HG03565 (cell line): ENCODE results near the gene ITPRIPL2.

Experiments
- ATAC-seq: cut with Tn5 transposase; IDR thresholded peaks from one replicate; pipeline ENCODE4 v1.9.1; 2021; ENCODE audit warnings: mild to moderate bottlenecking, moderate library complexity; ENCODE audit not compliant: unreplicated experiment

ITPRIPL2 gene

DNA sequence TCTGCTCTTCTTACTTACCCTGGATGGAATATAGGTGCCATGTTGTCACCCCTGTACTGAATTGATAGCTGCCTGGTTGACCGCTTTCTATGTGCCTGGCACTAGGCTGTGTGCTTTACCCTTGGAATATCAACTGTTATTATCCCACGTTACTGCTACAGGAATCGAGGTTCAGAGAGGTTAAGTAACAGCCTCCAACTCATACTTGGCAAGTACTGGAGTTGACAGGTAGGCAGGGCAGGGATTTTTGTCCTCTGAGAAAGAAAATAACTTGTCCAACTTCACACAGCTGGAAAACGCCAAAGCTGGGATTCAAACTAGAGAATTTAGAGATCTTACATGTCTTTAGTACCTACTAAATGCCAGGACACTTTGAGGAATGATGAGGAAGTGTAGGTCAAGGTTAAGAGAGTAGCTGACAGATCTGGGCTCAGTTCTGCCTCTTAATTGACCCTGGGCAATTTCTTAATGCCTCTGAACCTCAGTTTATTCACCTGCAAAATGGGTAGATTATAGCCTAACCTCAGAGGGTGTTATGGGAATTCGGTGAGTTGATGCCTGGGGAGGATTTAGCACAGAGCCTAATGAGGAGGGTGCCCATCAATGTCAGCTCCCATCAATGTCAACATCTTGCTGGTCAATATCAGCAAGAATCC lies 25.8 kb downstream of the ITPRIPL2 start:
- no peak for ATAC-seq

DNA sequence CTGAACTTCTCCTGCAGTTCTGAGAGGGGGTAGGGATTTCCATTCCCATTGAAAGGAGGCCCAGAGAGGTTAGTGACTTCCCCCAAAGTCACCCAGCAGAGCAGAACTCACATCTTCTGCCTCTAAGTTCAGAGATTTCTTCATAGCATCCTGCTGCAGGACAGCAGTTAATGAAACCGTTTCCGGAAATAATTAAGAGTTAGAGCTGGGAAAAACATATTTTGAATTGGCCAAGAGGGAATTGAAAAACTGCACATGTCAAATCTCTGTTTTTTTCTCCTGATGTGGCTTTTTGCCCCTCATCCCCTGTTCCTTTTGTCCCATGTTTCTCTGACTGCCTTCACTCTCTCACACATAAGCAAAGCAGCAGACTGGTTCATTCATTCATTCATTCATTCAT lies 26.6 kb downstream of the ITPRIPL2 start:
- no peak for ATAC-seq

- no peak for ATAC-seq
Observed at GRCh38 chr16:19142939-19143598, 29.3 kb downstream of the ITPRIPL2 start.

- ATAC-seq, result no peak
Observed at GRCh38 chr16:19143599-19143956, 29.8 kb downstream of the ITPRIPL2 start.

DNA sequence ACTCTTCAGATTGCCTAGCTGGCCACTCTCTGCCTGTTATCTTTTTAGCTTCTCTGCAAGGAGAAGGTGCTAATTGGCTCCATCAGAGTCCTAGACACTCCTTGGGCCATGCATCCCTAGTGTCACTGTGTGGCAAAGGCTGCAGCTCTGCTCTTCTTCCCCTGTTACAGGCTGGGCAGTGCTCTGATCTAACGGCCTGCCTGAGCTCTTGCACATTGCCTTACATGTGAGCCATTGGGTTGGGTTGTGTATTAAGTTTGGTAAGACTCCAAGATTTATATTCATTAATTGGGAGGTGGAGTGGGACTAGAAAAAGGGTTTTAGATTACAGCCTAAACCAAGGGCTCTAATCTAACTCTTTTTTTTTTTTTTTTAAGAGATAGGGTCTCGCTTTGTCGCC lies 31.2 kb downstream of the ITPRIPL2 start:
- no peak for ATAC-seq

DNA sequence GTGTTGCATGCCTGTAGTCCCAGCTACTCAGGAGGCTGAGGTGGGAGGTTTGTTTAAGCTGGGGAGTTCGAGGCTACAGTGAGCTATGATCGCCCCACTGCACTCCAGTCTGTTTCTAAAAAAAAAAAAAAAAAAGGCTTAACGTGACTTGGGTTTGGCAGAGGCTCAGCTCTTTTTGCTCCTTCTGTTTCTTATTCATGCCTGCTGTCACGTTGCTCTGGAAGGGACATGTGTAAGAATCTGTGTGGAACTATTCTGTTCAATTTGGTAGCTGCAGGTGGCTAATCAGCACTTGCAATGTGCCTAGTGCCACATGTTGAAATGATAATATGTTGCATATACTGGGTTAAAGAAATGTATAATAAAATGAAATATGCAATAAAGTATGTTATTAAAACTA lies 33.4 kb downstream of the ITPRIPL2 start:
- ATAC-seq, result no peak

GRCh38 chr16:19147627-19148026 lies 33.9 kb downstream of the ITPRIPL2 start:
- ATAC-seq, result no peak

DNA sequence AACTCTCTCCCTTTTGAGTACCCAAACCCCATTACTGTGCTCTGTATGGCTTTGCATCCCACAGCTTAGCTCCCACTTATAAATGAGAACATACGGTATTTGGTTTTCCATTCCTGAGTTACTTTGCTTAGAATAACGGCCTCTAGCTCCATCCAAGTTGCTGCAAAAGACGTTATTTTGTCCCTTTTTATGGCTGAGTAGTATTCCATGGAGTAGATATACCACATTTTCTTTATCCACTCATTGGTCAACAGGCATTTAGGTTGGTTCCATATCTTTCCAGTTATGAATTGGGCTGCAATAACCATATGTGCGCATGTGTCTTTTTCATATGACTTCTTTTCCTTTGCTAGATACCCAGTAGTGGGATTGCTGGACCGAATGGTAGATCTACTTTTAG lies 34.4 kb downstream of the ITPRIPL2 start:
- ATAC-seq, result no peak

DNA sequence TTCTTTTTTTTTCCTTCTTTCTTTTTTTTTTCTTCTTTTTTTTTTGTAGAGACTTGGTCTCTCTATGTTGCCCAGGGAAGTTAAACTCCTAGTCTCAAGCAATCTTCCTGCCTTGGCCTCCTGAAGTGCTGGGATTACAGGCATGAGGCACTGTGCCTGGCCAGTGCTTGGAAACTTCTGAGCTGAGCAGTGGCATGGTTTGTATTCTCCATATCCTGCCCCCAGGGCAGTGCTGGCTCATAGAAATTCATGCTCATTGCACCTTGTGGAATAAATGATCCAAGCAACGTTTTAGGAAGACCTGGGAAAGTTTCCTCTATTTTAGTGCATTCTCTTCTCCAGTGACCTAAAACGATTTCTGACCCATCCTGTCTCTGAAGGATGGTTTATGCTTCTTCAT lies 37.5 kb downstream of the ITPRIPL2 start:
- ATAC-seq, result no peak

DNA sequence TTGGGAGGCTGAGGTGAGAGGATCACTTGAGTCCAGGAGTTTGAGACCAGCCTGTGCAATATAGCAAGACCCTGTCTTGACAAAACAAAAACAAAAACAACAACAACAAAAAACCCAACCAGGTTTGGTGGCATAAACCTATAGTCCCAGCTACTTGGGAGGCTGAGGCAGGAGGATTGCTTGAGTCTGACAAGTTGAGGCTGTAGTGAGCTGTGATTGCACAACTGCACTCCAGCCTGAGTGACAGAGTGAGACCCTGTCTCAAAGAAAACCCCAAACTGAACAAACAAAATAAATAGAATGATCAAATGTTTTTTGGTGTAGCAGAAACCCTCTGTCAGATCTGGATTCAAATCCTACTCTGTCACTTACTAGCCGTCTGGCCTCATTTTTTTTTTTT lies 38.3 kb downstream of the ITPRIPL2 start:
- ATAC-seq, result no peak

GRCh38 chr16:19153876-19154275 lies 40.1 kb downstream of the ITPRIPL2 start:
- no peak for ATAC-seq

GRCh38 chr16:19162085-19162484 lies 48.3 kb downstream of the ITPRIPL2 start:
- ATAC-seq, result no peak

DNA sequence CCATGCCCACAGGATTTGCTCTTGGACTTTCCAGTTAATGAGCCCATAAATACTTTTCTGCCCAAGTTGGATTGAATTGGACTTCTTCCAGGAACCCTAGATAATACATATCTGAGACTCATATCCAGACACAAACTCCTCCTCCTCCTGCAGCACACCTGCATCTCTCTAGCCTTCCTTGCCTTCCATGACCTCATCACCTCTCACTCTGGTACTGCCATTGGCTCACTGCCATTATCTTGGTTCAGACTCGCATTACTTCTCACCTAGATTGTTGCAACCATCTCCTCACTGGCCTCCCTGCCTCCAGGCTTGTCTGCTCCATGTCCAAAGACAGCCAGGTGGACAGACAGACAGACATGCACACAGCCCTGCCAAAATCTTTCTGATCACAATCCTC lies 49.5 kb downstream of the ITPRIPL2 start:
- ATAC-seq, result no peak

DNA sequence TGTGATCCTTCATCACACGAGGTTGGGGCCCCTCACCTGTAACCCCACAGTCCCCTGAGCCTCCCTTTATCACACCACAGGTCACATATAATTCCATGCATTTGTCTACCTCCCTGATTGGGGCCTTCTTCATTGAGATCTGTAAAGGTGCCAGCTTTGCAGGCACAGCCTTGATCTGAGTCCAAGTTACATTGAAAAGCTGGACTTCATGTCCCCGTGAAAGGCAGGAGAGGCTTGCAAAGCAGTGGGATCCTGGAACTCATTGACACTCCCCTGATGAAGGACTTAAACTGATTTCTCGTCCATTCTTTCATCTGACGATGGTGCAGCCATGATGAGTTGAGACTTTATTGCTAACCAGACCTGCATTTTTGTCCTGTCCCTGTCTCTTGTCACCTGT lies 50.5 kb downstream of the ITPRIPL2 start:
- no peak for ATAC-seq

DNA sequence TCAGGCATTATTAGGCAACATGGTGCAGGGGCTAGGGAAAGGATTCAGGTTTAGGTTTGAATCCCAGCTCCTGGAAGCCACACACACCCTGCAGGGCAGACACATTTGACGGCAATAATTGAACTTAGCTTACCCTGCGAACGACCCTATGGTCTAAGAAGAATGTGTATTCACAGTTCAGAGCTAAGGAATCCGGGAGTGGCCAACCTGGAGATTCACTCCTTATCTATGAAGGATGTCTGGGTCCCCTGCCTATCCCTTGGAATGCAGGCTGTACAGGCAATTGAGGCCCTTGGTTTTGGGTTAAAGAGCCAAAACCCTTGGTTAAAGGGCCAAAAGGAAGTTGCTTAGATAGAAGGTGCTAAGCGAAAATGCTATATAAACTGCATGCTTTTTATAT lies 51.3 kb downstream of the ITPRIPL2 start:
- no peak for ATAC-seq

DNA sequence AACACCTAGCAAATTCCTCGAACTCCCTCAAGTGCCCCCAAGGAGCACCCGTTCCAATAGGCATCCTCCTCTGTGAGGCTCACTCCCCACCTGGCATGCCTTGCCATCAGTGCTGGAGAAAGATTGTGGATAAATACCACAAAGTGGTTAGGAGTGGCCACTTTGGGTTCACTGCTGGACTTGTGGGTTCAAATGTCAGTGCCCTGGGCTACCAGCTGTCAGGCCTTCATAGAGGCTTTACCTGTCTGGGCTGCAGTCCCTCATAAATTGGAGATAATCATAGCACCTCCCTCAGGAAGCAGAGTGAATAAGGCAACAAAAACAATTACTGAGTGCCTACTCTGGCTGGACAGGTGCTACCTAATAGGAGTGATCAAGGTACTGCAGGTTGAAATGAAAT lies 52.7 kb downstream of the ITPRIPL2 start:
- no peak for ATAC-seq

GRCh38 chr16:19167710-19168370 lies 54.1 kb downstream of the ITPRIPL2 start, which contains the start of gene SYT17:
TSS of gene SYT17 (plus strand) at chr16:19168240. CDS start at chr16:19168647, 407 bp downstream.
- ATAC-seq, result no peak

- no peak for ATAC-seq
Observed at GRCh38 chr16:19168371-19169081, 54.8 kb downstream of the ITPRIPL2 start.

DNA sequence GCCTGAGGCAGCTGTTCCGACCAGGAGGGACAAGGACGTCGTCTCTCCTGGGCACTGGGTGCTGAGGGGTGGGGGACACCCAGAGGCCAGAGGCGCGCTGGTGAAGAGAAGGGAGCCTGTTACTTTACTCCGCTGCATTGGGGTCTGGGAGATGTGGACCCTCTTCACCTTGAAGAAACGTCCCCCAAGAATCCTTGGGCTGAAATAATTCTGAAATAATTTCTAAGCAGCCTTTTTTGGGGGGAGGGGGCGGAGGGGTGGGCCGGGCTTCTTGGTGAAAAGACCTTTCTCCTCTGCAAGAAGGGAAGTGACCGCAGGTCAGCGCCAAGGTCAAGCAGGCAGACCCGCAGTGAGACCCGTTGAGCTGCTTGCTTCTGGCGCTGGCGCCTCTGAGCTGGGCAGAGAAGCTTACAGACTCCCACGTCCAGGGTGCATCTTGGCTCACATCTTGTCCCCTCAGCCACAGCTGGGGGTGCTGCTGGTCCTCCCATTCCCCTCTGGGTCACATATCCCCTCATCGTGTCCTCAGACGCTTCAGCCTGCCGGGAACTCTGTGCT lies 55.4 kb downstream of the ITPRIPL2 start:
- ATAC-seq, result no peak

GRCh38 chr16:19170043-19170655 lies 56.4 kb downstream of the ITPRIPL2 start:
- ATAC-seq, result no peak
